GM21528 (cell line): ENCODE results near the gene PPARA.

ENCODE experiments used
- ATAC-seq: cut with Tn5 transposase; IDR thresholded peaks from one replicate; pipeline ENCODE4 v1.9.1; 2021; ENCODE audit warnings: mild to moderate bottlenecking, moderate library complexity; ENCODE audit not compliant: unreplicated experiment, low FRiP score

PPARA gene

GRCh38 chr22:46113910-46114517 is 36.3 kb upstream of the PPARA start:
- no peak for ATAC-seq

GRCh38 chr22:46114518-46115387 is 35.6 kb upstream of the PPARA start:
- ATAC-seq, result no peak

GRCh38 chr22:46115388-46115678 is 35.0 kb upstream of the PPARA start:
- ATAC-seq, result no peak

GRCh38 chr22:46115755-46116490 is 34.4 kb upstream of the PPARA start:
- ATAC-seq, result no peak

- ATAC-seq, result no peak
Observed at GRCh38 chr22:46116491-46116958, 33.8 kb upstream of the PPARA start.

- ATAC-seq, result no peak
Observed at GRCh38 chr22:46117206-46118199, 32.8 kb upstream of the PPARA start.

GRCh38 chr22:46119093-46119728 is 31.1 kb upstream of the PPARA start:
- ATAC-seq, result no peak

GRCh38 chr22:46119729-46120419 is 30.5 kb upstream of the PPARA start:
- ATAC-seq, result no peak

GRCh38 chr22:46120420-46120737 is 29.9 kb upstream of the PPARA start:
- ATAC-seq, result no peak

- no peak for ATAC-seq
Observed at GRCh38 chr22:46121079-46121478, 29.2 kb upstream of the PPARA start.

GRCh38 chr22:46121523-46122287 is 28.6 kb upstream of the PPARA start:
- ATAC-seq, result no peak

- ATAC-seq, result no peak
Observed at GRCh38 chr22:46122511-46122971, 27.8 kb upstream of the PPARA start.

GRCh38 chr22:46122980-46123693 is 27.2 kb upstream of the PPARA start:
- ATAC-seq, result no peak

GRCh38 chr22:46123694-46124382 is 26.5 kb upstream of the PPARA start:
- no peak for ATAC-seq

- ATAC-seq, result no peak
Observed at GRCh38 chr22:46124383-46125144, 25.8 kb upstream of the PPARA start.

- ATAC-seq, result no peak
Observed at GRCh38 chr22:46125311-46125710, 25.0 kb upstream of the PPARA start.
